Astrocyte of the cerebellum (primary cell): ENCODE measurements around the gene TMEM231.

ENCODE experiments used
- DNase-seq: peaks from one replicate; pipeline ENCODE4 v3.0.0-alpha.2; 2011; ENCODE audit warnings: low read depth
- H3K4me3 ChIP-seq: 2 replicates; pipeline ENCODE4 v1.5.1; 2011; ENCODE audit warnings: mild to moderate bottlenecking, low read depth, low read length, moderate library complexity
- in situ Hi-C: cut with HindIII; loops from 2 replicates; pipeline ENCODE4 v1.10.0; 2017; ENCODE audit warnings: low sequenced_read_pairs
- TF ChIP-seq, protein P1 (sequence below): IDR thresholded peaks from 2 replicates; pipeline ENCODE4 v1.5.1; 2012; ENCODE audit warnings: low read length, low read depth, moderate library complexity, mild to moderate bottlenecking; ENCODE audit errors: missing control alignments

Gene TMEM231

DNA sequence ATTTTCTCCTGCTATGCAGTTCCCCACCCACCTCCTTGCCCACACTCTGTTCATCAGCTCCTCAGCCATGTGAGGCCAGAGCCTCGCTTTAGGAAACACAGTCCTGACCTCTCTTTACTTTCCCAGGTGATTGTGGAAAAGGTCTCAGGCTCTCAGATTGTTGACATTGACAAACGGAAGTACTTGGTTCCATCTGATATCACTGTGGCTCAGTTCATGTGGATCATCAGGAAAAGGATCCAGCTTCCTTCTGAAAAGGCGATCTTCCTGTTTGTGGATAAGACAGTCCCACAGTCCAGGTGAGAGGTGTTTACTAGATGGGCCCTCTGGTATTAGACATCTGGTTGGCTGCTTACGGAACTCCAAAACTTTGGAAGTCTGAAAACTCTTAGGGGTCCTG is 11.9 kb upstream of the TMEM231 start:
- no peak overlapping the region for H3K4me3 ChIP-seq
- in situ Hi-C loops = no loop called here
- TF ChIP-seq, protein P1, sequence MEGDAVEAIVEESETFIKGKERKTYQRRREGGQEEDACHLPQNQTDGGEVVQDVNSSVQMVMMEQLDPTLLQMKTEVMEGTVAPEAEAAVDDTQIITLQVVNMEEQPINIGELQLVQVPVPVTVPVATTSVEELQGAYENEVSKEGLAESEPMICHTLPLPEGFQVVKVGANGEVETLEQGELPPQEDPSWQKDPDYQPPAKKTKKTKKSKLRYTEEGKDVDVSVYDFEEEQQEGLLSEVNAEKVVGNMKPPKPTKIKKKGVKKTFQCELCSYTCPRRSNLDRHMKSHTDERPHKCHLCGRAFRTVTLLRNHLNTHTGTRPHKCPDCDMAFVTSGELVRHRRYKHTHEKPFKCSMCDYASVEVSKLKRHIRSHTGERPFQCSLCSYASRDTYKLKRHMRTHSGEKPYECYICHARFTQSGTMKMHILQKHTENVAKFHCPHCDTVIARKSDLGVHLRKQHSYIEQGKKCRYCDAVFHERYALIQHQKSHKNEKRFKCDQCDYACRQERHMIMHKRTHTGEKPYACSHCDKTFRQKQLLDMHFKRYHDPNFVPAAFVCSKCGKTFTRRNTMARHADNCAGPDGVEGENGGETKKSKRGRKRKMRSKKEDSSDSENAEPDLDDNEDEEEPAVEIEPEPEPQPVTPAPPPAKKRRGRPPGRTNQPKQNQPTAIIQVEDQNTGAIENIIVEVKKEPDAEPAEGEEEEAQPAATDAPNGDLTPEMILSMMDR = no peak
- DNase-seq = no peak

DNA sequence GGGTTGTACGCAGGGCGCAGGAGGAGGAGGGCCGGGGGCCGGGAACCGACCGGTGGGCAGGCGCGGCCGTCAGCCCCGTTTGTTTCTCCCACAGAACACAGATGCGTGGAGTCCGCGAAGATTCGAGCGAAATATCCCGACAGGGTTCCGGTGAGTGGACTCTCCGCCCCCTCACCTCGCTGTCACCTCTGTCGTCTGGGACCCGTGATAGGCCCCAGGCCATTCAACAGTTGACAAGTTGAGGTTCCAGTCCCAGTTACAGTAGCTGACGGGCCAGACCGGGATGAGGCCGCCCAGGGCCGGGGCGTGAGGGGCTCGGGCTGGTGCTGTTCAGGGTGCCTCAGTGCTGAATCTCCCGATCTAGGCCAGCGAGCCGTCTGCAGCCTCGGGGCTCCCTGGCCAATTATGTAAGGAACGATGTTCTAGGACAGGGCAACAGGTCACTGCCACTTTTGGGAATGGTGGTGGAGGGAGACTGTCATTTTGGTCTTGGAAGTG is 10.8 kb upstream of the TMEM231 start:
- TF ChIP-seq, protein P1 = no peak
- H3K4me3 ChIP-seq = peak overlapping the region; percentile 99
- in situ Hi-C loops = no loop called here
- no peak for DNase-seq

DNA sequence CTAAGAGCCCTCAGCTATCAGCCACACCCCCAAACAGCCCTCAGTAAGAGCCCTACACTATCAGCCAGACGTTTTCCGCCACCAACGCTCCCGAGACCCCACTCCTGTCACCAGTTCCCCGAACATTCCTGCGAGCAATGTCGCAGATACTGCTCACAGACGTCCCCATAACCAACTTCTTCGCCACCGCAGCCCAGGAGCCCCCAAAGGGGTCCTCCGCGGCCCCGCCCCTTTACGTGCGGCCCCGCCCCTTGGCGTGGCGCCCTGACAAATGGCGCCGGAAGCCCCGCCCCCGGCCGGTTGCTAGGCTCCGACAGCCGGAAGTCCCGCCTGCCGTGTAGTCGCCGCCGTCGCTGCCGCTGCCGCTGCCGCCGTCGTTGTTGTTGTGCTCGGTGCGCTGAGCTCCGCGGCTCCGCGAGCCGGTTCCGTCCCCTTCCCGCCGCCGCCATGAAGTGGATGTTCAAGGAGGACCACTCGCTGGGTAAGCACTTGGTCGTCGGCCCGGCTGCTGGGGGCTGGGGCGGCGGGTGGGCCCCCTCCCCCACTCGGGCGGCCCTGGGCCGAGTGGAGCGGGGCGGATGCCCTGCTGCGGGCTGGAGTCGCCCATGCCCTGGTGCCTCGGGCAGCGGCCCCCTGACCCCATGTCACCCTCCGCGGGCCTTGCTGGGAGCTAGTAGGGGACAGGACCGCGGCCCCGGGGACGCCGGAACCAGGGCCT is 10.1 kb upstream of the TMEM231 start, which contains the start of gene GABARAPL2:
TSS of gene GABARAPL2 (plus strand) at position 340 of the 718 bp plus-strand sequence. CDS start at position 448, 108 bp downstream.
- in situ Hi-C loops = no loop called here
- TF ChIP-seq, protein P1 = no peak
- no peak for DNase-seq
- peak within 1 kb of the TSS; percentile 99 for H3K4me3 ChIP-seq

DNA sequence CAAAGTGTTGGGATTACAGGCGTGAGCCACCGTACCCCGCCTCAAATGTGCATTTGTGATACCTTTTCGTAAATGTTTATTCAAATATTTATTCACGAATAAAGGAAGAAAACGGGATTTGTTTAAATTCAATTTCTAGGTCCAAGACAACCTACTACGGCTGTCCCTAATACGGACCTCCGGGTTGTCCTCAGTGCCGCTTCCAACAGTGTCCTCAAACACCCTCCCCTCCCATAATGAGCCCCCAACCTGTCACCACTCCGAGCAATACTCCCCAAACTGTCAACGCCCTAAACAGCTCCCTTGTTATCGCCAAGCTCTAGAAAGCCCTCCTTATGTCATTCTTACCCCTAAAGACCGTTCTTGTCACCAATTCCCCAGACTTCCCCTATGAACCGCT is 9.6 kb upstream of the TMEM231 start:
- peak overlapping the region; percentile 99 for H3K4me3 ChIP-seq
- in situ Hi-C loops = no loop called here
- TF ChIP-seq, protein P1 = no peak
- no peak for DNase-seq

DNA sequence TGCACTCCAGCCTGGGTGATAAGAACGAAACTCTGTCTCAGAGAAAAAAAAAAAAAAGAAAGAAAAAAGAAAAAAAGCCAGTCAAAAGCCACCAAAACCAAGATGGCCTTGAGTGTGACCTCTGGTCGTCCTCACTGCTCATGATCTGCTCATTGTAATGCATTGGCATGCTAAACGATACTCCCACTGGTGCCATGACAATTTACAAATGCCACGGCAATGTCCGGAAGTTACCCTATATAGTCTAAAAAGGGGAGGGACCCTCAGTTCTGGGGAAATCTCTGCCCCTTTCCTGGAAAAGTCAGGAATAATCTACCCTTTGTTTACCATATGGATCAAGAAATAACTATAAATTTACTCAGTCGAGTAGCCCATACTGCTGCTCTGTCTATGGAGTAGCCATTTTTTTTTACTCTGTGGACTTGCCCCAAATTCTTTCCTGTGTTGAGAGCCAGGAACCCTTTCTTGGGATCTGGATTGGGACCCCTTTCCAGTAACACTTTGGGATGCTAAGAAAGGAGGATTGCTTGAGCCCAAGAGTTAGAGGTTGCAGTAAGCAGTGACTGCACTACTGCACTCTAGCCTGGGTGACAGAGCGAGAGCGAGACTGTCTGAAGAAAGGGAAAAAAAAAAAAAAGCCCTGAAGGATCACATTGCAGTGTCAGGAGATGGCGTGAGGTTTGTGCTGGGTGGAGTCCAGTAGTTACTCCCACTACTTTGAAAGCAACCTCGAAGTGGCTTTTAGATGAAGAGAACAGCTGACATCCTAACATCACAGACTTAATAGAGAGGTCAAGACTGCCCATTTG is 3.7 kb upstream of the TMEM231 start:
- in situ Hi-C loops = no loop called here
- TF ChIP-seq, protein P1 = no peak
- no peak overlapping the region for H3K4me3 ChIP-seq
- no peak for DNase-seq

DNA sequence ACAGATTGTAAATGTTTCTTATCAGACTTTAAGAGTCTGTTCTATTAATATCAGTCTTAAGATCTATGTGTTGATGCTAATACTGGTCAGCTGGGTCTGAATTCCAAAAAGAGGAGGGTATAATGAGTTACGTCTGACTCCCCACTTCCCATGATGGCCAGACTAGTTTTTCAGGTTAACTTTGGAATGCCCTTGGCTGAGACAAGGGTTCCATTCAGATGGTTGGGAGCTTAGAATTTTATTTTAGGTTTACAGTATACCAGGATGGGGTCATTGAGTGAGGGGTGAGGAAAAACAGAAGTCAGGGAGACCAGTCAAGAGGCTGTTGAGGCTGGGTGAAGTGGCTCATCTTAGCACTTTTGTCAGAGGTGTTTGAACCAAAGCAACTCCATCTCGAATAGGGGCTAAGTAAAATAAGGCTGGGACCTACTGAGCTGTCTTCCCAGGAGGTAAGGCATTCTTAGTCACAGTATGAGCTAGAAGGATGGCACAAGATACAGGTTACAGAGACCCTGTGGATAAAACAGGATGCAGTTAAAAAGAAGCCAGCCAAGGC is 2.9 kb upstream of the TMEM231 start:
- TF ChIP-seq, protein P1 = no peak
- H3K4me3 ChIP-seq = no peak overlapping the region
- DNase-seq = no peak
- in situ Hi-C loops = no loop called here
